Upper lobe of right lung (tissue), 1 donor: Measurements from ENCODE around the gene CCIN. TPM values are rescaled to one million over a fixed set of nuclear protein-coding genes. Genes with fewer than 3 reads are reported as not detected.
A peak's percentile ranks its signal among the peaks of the same experiment; 100 is the strongest.

Source experiments
- ATAC-seq: fragments of 200-7000 bp; cut with Tn5 transposase; one replicate; pipeline ENCODE4 v1.9.1; 2020; ENCODE audit warnings: mild to moderate bottlenecking, moderate library complexity
- DNase-seq: peaks from one replicate; pipeline ENCODE4 v3.0.0-alpha.2; 2020
- H3K27ac ChIP-seq: fragments of 200-600 bp; one replicate; pipeline ENCODE4 v1.8.0; 2022
- H3K27me3 ChIP-seq: fragments of 200-600 bp; one replicate; pipeline ENCODE4 v1.8.0; 2022; ENCODE audit warnings: mild to moderate bottlenecking
- H3K36me3 ChIP-seq: fragments of 200-600 bp; one replicate; pipeline ENCODE4 v1.8.0; 2022
- H3K4me1 ChIP-seq: fragments of 200-600 bp; one replicate; pipeline ENCODE4 v1.8.0; 2022
- H3K4me3 ChIP-seq: fragments of 200-600 bp; one replicate; pipeline ENCODE4 v1.8.0; 2022; ENCODE audit warnings: mild to moderate bottlenecking
- H3K9me3 ChIP-seq: fragments of 200-600 bp; one replicate; pipeline ENCODE4 v1.8.0; 2022
- CTCF ChIP-seq: fragments of 200-600 bp; IDR thresholded peaks from one replicate; pipeline ENCODE4 v1.8.0; 2022; ENCODE audit warnings: antibody characterized with exemption
- intact Hi-C: fragments of 100-400 bp; cut with DNase I; formaldehyde crosslinking; loops from one replicate; pipeline ENCODE4 v1.11.0; 2022
- total RNA-seq: library from RNA; stranded (reverse); fragmentation: NEBNext Ultra II Directional; extraction: Animal tissue kit (Norgen Biotek cat#: 25700); gene quantifications from one replicate; pipeline ENCODE4 v1.2.1, GENCODE V29; 2021
- donor health status: DM: no; HTN: yes; CAD: no; lungs with severe emphysema.

CCIN gene
- total RNA-seq, 1 donor from 2014 or later, result not detected

DNA sequence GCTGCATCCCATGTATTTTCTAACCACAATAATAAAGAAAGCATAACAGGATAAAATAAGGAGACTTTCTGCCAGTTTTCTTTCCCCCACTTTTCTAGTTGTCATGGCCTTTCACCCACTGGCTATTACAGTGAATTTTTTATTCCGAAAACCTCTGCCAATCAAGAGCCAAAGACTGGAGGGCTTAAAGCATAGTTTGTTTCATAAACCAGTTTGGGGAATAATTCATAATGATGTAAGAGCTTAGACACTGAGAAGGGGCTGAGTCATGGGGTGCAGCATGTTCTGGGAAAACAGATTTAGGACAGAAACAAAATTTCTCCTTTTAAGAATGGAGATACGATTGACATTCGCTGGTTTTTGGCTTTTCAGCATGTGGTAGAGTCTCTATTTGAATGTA, 37.1 kb upstream of the CCIN start:
- Histone ChIP-seq H3K36me3 (no peaks in the 10 kb centered on the region), H3K9me3 (no peaks in the 10 kb centered on the region), H3K27ac (no peak overlapping the region), H3K27me3 (no peaks in the 10 kb centered on the region), H3K4me3 (no peak overlapping the region), H3K4me1 (peaks cover 12% of the 10 kb centered on the region)
- no peak for TF ChIP-seq CTCF
- intact Hi-C loops, result no loop called here
- ATAC-seq (no peak), DNase-seq (no peak)

DNA sequence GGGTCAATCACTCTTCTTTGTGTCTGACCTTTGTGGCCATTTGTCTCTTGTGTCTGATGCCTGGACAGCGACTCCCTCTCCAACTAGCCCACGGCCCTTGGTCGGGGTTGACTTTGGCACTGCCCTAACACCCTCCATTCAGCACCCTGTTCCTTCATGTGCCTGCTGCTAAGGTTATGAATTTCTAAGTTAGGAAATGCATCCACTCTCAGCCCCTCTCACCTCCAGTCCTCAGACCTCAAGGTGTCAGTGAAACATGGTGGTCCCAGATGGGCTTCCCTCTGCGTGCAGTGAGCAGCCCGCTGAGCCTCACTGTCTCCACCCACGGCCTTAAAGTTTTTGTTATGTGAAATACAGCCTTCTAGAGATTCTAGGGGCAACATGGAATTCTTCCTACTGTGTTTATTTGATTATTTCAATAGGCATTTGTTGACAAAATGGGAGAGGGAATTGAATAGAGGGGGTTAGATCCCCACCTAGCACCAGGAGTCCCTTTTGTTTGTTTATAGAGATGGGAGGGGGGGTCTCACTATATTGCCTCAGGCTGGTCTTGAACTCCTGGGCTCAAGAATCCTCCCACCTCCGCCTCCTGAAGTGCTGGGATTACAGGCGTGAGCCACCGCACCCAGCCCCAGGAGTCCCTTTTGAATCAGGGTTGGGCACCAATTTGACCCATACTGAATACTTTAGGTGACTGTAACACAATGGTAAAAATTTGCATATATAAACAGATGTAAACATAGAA, 34.3 kb upstream of the CCIN start:
- Histone ChIP-seq H3K4me3 (no peak overlapping the region), H3K36me3 (no peaks in the 10 kb centered on the region), H3K9me3 (no peaks in the 10 kb centered on the region), H3K27me3 (no peaks in the 10 kb centered on the region), H3K27ac (no peak overlapping the region), H3K4me1 (peaks cover 14% of the 10 kb centered on the region)
- no peak for TF ChIP-seq CTCF
- intact Hi-C loops, result no loop called here
- DNase-seq (no peak), ATAC-seq (no peak)

DNA sequence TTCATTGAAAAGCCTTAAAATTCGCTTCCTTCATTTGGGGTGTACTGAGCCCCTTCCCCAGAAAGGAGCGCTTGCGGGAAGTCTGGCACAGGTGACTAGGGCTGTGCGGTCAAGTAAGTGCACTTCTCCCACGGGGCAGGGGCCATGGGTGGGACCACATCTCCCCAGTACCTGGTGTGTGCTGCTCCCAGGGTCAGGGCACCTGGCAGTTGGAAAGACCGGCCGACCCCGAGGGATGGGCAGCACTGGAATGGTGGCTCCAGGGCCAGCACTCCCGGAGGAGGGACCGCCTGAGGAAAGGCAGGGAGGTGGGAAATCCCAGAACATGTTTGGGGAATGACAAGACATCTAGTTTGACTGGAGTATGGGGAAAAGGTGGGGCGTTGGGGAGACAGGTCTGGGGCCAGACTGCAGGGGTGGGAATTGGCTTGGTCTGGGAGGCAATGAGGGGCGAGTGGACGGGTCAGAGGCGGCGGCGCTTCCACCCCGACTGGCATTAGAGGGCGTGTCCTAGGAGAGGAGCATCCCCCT, 33.4 kb upstream of the CCIN start:
- intact Hi-C loops, result no loop called here

GRCh38 chr9:36136272-36136893, 32.8 kb upstream of the CCIN start, which contains the start of gene GLIPR2:
TSS of gene GLIPR2 (plus strand) at chr9:36136733. CDS start at chr9:36136779, 46 bp downstream.
- peak within 1 kb of the TSS; percentile 79 for H3K27ac ChIP-seq
- DNase-seq (peak; percentile 92), ATAC-seq (peak; percentile 96)
- TF ChIP-seq CTCF, result peak; percentile 32
- no peaks in the 10 kb centered on the region for H3K9me3 ChIP-seq
- peaks cover 29% of the 10 kb centered on the region for H3K4me1 ChIP-seq
- peak within 1 kb of the TSS; percentile 83 for H3K4me3 ChIP-seq
- no peaks in the 10 kb centered on the region for H3K27me3 ChIP-seq
- intact Hi-C loops, result no loop called here
- no peaks in the 10 kb centered on the region for H3K36me3 ChIP-seq

More for the DNA sequence above, 33.4 kb upstream of the CCIN start:
- DNase-seq (no peak), ATAC-seq (no peak)
- Histone ChIP-seq H3K27me3 (no peaks in the 10 kb centered on the region), H3K27ac (peak overlapping the region; percentile 79), H3K36me3 (no peaks in the 10 kb centered on the region), H3K4me3 (peak overlapping the region; percentile 83), H3K9me3 (no peaks in the 10 kb centered on the region), H3K4me1 (peaks cover 23% of the 10 kb centered on the region)
- no peak for TF ChIP-seq CTCF

- no peak for TF ChIP-seq CTCF
- intact Hi-C loops, result no loop called here
- no peaks in the 10 kb centered on the region for H3K36me3 ChIP-seq
- peak overlapping the region; percentile 83 for H3K4me3 ChIP-seq
- H3K27me3 ChIP-seq, result no peaks in the 10 kb centered on the region
- ATAC-seq (peak; percentile 5), DNase-seq (no peak)
- H3K9me3 ChIP-seq, result no peaks in the 10 kb centered on the region
- H3K27ac ChIP-seq, result peak overlapping the region; percentile 79
- peaks cover 33% of the 10 kb centered on the region for H3K4me1 ChIP-seq
These were observed 32.2 kb upstream of the CCIN start for GRCh38 chr9:36136894-36137391.
